HG03025 (cell line): ENCODE data around the gene TSBP1.
"Not testable (repeated sequence)": the region's sequence is repeated elsewhere in the genome, so short reads cannot be mapped to it uniquely, and the experiment has no call there.

Experiments used
- ATAC-seq: cut with Tn5 transposase; IDR thresholded peaks from one replicate; pipeline ENCODE4 v1.9.1; 2021; ENCODE audit warnings: mild to moderate bottlenecking, moderate library complexity; ENCODE audit not compliant: unreplicated experiment, low FRiP score

Gene TSBP1

DNA sequence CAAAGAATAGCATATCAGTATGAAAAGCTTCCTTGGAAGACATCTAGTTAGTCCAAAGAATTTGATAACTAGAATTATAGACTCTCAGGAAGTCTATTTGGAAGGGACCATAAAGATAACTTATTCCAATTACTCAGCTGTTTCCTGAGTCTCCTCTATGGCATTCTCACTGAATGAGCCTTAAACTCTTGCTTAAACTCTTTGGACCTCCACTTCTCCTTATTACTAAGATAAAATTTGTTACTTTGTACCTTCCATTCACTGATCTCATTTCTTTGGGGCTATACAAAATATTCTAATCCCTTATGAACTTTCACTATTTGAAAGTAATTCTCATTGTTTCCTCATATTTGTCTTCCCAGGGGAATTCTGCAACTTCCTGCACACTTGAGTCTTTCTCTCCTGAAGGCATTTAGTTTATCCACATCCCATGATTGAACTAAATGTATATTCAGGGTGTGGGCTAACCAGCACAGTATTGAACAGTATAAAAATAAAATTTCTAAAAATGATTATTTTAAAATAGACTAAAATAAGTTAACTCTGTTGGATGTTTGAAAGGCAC is 80.7 kb downstream of the TSBP1 start:
- ATAC-seq = no peak

DNA sequence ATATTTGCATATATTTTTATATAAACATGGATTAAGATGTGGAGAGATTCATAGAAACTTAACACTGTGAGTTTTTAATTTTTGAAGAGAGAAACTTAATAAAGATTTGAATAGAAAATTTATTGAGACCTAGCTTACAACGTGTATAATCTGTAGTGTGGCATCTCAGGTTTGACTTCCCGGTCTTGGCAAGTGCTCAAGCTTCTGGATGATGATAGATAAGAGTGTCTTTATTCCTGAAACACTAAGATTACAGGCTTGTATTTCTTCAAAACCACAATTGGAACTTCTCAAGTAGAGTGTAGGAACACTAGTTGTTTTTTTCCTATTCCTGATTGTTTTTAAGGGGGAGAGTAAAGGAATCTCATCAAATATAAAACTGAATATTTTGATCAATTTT is 83.3 kb downstream of the TSBP1 start:
- no peak for ATAC-seq

DNA sequence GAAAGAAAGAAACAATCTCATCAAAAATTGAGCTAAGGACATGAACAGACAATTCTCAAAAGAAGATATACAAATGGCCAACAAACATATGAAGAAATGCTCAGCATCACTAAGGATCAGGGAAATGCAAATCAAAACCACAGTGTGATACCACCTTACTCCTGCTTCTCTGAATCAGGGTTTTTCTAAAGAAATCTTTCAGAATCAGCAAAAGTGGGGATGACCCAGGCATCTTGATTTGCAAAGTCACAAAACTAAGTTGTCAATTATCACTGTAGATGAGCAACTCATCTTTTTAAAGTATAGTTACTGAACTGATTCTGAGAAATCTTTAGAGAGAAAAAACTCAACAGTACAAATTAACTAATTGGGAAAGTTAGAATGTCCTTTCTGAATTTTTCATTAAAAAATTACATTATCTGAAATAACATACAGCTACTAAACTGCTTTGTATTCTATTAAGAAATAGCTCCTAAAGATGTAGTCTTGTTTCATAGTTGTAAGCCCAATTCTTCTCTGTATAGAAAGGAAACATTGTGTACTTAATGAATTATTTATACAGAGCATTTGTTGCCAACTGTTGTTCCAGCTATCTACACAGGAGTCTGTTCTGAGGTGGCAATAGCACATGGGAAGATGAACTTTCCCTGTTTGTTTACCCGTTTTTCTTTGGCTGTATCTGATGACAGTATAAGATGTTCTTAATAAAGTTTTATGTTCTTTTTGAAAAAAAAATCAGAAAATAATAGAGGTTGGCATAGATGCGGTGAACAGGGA is 97.7 kb downstream of the TSBP1 start:
- not testable (repeated sequence) for ATAC-seq

DNA sequence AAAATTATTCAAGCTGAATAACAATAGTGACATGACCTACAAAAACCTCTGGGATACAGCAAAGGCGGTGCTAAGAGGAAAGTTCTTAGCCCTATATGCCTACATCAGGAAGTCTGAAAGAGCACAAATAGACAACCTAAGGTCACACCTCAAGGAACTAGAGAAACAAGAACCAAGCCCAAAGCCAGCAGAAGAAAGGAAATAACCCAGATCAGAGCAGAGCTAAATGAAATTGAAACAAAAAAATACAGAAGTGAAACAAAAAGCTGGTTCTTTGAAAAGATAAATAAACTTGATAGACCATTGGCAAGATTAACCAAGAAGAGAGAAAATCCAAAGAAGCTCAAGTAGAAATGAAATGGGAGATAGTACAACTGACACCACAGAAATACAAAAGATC is 100.3 kb downstream of the TSBP1 start:
- ATAC-seq = no peak

DNA sequence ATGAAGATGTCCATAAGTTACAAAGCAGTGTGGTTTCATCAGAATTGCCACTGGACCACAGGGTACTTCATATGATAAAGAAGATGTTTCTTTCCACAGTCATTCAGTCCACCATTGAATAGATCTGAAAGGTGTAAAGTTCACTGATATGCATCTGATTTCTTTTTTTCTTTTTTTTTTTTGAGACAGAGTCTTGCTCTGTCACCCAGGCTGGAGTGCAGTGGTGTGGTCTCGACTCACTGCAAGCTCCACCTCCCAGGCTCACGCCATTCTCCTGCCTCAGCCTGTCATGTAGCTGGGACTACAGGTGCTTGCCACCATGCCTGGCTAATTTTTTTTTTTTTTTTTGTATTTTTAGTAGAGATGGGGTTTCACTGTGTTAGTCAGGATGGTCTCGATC is 103.2 kb downstream of the TSBP1 start:
- ATAC-seq = not testable (repeated sequence)

DNA sequence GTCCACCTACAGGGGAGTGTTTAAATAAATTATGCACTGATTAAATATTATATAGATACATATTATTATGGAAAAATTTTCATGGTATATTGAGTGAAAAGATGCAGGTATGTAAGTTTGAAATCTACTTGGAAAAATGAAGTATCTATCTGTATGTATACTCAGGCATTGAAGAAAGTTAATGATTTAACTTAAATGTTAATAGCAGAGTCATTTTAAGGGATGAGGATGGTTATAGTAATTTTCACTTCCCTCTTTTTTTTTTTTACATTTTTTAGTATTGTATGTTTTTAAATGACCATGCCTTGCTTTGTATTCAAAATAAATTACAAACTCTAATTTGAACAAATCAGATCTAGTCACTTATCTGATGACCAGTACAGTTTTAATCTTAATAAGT is 104.7 kb downstream of the TSBP1 start:
- ATAC-seq = no peak

DNA sequence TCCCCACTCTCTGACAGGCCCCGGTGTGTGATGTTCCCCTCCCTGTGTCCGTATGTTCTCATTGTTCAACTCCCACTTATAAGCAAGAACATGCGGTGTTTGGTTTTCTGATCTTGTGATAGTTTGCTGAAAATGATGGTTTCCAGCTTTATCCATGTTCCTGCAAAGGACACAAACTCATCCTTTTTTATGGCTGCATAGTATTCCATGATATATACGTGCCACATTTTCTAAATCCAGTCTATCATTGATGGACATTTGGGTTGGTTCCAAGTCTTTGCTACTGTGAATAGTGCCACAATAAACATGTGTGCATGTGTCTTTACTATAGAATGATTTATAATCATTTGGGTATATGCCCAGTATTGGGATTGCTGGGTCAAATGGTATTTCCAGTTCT is 114.4 kb downstream of the TSBP1 start:
- ATAC-seq = not testable (repeated sequence)

DNA sequence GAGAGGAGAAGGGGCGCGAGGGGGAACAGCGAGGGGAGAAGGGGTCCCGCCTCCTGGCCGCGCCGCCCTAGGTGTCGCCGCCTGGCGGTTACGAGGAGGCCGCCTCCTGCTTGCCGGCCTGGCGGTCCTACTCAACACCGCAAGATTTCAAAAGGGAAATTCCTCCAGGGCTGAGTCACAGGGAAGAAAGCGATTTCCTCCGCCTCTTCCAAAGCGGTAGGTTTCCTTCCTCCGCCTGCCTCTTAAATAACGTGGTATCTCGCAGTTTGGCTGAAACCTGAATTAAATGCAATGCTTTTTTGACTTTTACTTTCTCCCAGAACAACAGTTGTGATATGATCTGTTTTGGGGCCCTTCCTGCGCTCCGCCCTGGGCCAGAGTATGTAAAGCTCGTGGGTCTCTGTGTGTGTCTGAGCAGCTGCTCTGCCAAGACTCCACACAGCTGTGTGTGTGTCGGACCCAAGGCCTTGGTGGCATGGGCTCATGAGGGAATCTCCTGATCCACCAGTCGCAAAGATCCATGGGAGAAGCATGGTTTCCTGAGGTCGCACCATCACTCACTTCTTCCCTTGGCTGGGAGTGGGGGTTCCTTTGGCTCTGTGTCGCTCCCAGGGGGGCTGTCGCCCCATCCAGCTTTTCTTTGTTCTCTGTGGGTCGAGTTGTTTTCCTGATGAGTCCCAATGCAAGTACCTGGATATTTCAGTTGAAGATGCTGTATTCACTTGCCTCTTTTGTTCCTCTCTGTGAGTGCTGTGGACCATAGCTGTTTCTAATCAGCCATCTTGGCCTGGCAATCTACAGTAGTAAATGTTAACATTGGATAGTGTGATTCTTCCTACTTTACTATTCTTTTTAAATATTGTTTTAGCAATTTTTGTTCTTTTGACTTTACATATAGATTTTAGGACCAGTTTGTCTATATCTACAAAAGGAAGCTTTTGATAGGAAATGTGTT is 116.2 kb downstream of the TSBP1 start:
- ATAC-seq = no peak

DNA sequence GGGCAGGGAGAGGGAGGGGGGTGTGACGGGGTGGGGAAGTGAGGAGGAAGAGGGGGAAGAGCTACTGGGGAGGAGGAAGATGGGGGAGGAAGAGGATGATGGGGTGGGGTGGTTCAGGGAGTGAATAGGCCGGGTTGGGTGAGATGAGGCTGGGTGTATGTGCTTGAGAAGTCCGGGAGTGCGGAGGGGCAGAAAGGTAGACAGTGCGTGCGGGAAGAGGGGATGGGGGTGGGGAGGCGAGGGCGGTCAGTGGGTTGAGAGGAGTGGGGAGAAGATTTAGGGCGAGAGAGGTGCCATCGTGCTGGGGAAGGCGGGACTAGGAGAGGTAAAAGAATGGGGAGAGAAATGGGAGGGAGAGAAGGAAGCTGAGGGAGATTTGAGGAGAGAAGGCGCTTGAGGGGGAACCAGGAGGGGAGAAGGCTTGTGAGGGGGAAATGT is 116.9 kb downstream of the TSBP1 start:
- ATAC-seq = no peak

DNA sequence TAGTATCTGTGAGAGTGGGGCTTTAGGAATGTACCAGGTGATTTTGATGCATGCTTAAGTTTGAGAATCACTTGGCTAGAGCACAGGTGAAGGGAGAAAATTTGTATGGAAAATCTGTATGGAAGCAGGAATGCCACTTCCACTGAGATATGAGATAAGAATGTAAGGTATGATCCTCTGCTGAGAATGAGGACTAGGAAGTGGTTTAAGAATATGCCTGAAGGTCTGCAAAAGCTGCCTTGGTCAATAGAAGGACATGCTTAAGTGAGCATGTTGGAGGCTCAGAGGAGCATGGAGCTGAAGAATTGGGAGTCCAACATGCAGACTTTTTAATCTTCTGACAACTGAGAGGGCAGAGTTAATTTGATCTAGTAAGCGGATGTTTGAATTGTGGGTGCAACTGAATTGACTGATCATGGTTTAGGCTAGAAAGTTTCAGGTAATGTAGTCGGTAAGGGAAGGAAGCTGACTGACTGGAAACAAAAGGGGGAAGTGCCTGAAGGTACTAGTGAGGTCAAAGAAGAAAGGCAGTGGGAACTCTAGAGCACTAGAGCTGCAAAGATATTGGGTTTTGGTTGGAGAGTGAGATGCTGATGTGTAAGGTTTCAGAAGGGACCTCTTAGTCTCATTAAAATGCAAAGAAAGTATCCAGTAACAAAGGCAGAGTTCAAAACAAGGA is 119.2 kb downstream of the TSBP1 start:
- no peak for ATAC-seq

DNA sequence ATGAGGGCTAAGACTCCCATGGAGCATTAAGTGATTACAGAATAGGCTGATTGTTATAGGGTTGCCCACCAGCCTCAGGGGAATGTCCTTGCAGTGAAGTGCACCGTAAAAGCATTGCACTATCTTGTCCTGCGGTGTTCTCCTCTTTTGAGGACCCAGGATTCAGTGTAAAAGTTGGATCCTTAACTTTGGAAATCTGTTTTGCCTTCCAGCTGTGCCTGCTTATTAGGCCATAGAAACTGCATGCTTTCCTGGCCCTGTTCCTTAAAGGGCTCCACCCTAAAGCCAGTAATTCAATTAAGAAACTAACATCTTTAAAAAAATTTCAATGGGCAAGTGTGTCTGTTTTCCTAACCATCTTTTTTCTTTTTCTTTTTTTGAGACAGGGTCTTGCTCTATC is 122.4 kb downstream of the TSBP1 start:
- no peak for ATAC-seq

DNA sequence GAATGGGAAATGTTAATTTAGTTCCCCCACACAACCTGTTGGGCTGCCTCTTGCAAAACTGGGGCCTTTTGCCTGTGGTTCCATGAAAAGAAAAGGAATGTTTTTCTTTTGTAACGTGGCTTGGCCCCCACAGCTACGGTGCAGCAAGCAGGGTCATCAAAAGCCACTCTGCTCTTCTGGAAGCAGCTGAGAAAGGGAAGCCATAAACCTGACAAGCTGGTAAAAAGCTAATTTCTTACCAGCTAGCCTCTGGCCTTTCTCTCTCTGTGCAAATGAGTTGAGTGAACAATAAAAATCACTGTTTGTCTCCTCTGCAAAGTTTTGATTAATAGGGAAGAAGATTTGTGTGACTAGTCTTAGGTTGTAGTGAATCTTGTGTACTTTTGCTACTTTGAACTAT is 124.3 kb downstream of the TSBP1 start:
- no peak for ATAC-seq

DNA sequence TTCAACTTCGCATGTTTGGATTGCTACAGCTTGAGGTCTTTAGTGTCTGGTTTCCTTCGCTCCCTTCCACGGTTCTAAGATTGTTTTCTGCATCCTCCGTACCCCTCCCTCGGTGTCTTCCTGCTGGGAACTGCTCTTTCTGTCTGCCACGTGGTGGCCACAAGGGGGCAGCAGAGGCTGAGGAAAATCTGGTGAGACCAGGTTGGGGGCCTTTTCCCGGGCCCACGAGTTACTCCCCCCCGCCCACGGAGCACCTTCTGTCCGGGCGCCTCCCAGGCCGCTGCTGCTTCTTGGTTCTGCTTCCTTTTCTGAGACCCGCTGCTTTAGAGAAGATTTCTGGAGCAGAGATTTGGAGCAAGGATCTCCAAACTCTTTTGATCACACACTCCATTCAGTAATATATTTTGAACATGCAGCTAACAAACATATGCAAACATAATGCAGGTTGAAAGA is 126.7 kb downstream of the TSBP1 start:
- ATAC-seq = no peak

DNA sequence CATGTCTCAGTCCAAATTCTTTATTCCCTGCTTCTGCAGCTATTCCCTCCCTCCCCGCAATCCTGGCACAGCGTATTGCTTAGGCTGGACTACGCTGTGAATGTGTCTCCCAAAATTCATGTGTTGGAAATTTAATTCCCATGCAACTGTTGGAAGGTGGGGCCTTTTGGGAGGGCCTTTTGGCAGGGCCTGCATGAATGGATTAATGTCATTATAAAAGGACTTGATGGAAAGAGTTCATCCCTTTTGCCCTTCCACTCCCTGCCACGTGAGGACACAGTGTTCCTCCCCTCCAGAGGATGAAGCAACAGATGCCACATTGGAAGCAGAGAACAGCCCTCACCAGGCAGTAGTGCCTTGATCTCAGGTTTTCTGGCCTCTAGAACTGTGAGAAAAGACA is 127.4 kb downstream of the TSBP1 start:
- no peak for ATAC-seq
